Measurements from ENCODE around the gene EMC6. TPM values are rescaled to one million over a fixed set of nuclear protein-coding genes. Genes with fewer than 3 reads are reported as not detected.

Gene EMC6
- total and polyA plus RNA-seq, 8 donors: 12.1 to 34.6 (median 16.4) TPM

DNA sequence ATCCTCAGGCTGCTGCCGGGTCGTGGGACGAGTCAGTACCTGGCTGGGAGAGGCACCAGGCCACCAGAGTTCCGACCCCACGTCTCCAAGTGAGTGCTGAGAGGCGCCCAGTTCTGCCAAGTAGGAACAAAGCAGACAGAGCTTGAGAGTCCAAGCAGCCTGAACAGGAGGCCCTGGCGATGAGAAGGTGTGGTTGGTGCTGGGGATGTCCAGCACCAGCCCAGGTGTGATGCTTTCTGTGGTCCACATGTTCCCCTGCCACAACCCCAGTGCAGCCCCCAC lies 11.1 kb upstream of the EMC6 start:
- H3K4me1 ChIP-seq: peaks cover 0 to 3% (median 0%) of the 10 kb centered on the region in 3 donors
- 89 to 93% methylated on average over 7 of the region's 7 CpGs for WGBS, 2 donors
- no peaks in the 10 kb centered on the region for H3K36me3 ChIP-seq
- H3K27me3 ChIP-seq: no peaks in the 10 kb centered on the region
- intact Hi-C loops (cut with DNase I): no loop called here
- H3K27ac ChIP-seq: no peak overlapping the region
- H3K9me3 ChIP-seq: no peaks in the 10 kb centered on the region
- TF ChIP-seq, protein P1, sequence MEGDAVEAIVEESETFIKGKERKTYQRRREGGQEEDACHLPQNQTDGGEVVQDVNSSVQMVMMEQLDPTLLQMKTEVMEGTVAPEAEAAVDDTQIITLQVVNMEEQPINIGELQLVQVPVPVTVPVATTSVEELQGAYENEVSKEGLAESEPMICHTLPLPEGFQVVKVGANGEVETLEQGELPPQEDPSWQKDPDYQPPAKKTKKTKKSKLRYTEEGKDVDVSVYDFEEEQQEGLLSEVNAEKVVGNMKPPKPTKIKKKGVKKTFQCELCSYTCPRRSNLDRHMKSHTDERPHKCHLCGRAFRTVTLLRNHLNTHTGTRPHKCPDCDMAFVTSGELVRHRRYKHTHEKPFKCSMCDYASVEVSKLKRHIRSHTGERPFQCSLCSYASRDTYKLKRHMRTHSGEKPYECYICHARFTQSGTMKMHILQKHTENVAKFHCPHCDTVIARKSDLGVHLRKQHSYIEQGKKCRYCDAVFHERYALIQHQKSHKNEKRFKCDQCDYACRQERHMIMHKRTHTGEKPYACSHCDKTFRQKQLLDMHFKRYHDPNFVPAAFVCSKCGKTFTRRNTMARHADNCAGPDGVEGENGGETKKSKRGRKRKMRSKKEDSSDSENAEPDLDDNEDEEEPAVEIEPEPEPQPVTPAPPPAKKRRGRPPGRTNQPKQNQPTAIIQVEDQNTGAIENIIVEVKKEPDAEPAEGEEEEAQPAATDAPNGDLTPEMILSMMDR (IDR thresholded peaks at IDR 0.05): no peak
- FAIRE-seq (no peak), DNase-seq (no peak), ATAC-seq (no peak)
- no peak overlapping the region for H3K4me3 ChIP-seq

GRCh38 chr17:3657874-3658783 lies 10.5 kb upstream of the EMC6 start:
- TF ChIP-seq, protein P1 (IDR thresholded peaks at IDR 0.05): no peak
- Histone ChIP-seq H3K27ac (no peak overlapping the region), H3K9me3 (no peaks in the 10 kb centered on the region), H3K27me3 (no peaks in the 10 kb centered on the region), H3K4me3 (no peak overlapping the region), H3K4me1 (peaks cover 0 to 3% (median 0%) of the 10 kb centered on the region in 3 donors), H3K36me3 (no peaks in the 10 kb centered on the region)
- no peak for ATAC-seq
- intact Hi-C loops (cut with DNase I): no loop called here
- 89 to 90% methylated on average over 35 to 42 of the region's 42 CpGs for WGBS, 2 donors
- no peak for DNase-seq
- no peak for FAIRE-seq

DNA sequence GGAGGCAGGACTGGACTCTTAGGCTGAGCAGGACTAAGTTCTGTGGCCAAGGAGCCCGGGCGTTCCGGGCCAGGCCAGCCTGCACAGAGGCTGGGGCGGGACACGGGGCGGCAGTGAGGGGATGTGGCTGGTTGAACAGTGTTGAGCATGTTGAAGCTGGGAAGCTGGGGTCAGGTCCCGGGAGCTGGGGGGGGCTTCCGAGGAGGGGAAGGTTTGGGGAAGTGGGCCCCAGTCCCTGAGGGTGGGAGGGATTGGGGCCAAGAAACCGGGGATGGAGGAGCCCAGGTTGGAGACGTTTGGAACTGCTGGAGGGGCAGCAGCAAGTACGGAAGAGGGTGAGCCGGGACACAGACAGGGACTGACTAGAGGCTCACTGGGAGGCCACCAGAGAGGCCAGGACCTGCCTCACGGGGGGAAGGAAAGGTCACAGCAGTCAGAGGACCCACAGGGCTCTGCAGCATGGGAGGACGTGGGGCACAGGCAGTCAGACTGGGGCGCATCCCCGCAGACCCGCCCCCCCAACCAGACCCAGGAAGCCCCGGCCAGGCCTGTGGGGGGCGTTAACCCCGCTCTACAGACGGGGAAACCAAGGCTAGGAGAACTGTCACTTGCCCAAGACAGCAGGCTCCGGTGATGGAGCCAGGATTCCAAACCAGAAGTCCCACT lies 9.7 kb upstream of the EMC6 start:
- intact Hi-C loops (cut with DNase I): no loop called here

DNA sequence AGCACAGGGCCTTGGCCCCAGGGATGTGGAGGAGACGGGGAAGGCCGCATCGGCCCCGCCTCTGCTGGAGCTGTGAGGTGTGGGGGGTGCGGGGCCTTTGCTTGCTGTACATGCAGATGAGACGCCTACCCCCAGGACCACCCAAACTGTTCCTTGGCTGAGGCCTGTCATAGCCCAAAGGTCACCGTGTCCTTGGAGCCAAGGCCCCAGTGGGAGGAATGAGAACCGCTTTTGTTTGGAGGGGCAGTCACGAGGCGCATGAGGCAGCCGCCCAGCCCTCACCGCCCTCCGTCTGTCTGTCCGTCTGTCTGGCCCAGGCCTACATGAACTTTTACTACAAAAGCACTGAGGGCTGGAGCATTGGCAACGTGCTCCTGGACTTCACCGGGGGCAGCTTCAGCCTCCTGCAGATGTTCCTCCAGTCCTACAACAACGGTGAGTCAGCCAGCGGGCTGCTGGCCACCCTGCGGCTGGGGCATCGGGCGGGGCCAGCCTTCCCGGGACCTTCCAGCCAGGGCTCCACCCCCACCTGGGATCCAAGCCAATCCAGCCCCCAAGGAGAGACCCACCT lies 9.0 kb upstream of the EMC6 start:
- intact Hi-C loops (cut with DNase I): no loop called here

More for the DNA sequence above, 9.7 kb upstream of the EMC6 start:
- no peaks in the 10 kb centered on the region for H3K9me3 ChIP-seq
- H3K27ac ChIP-seq: peak overlapping the region in 3 of 4 donors; percentile 3 to 55 (median 12)
- TF ChIP-seq, protein P1 (IDR thresholded peaks at IDR 0.05): no peak
- H3K4me1 ChIP-seq: peaks cover 0 to 3% (median 0%) of the 10 kb centered on the region in 3 donors
- peaks cover 0 to 6% (median 0%) of the 10 kb centered on the region in 3 donors for H3K36me3 ChIP-seq
- DNase-seq: peak in 1 of 6 donors; percentile 69
- no peaks in the 10 kb centered on the region for H3K27me3 ChIP-seq
- WGBS, 2 donors: 84 to 85% methylated on average over 22 of the region's 22 CpGs
- FAIRE-seq: no peak
- no peak for ATAC-seq
- H3K4me3 ChIP-seq: no peak overlapping the region

More for the DNA sequence above, 9.0 kb upstream of the EMC6 start:
- Histone ChIP-seq H3K4me1 (peaks cover 0 to 3% (median 0%) of the 10 kb centered on the region in 3 donors), H3K4me3 (no peak overlapping the region), H3K9me3 (no peaks in the 10 kb centered on the region), H3K27me3 (no peaks in the 10 kb centered on the region), H3K27ac (peak overlapping the region in 3 of 4 donors; percentile 3 to 55 (median 12)), H3K36me3 (peaks cover 0 to 13% (median 0%) of the 10 kb centered on the region in 3 donors)
- WGBS, 2 donors: 67 to 85% methylated on average over 22 of the region's 22 CpGs
- DNase-seq (peak in 4 of 6 donors; percentile 25 to 82 (median 58)), ATAC-seq (peak; percentile 22 to 66 (median 62)), FAIRE-seq (no peak)
- TF ChIP-seq, protein P1 (IDR thresholded peaks at IDR 0.05): no peak
